Esophagus squamous epithelium (tissue), 5 donors: ENCODE measurements around the gene TMCC2. TPM values are rescaled to one million over a fixed set of nuclear protein-coding genes. Genes with fewer than 3 reads are reported as not detected.
"Not testable (repeated sequence)": the region's sequence is repeated elsewhere in the genome, so short reads cannot be mapped to it uniquely, and the experiment has no call there.

ENCODE experiments used
- DNase-seq: peaks from one replicate; lab custom pipeline; 2025; lab: John Stamatoyannopoulos, UW
- H3K27ac ChIP-seq, 4 donors: fragments of 200-600 bp; sonication (generic); one replicate each; pipeline ENCODE4 v1.5.1; 2016 to 2019; ENCODE audit warnings: mild to moderate bottlenecking in 1 of 4
- H3K27me3 ChIP-seq, 4 donors: fragments of 200-600 bp; sonication (generic); 1 replicate in 3 of 4; 2 replicates in 1 of 4; pipeline versions ENCODE4 v1.5.1 to v1.6.0; 2017 to 2021; ENCODE audit warnings: antibody characterized with exemption in 1 of 4
- H3K36me3 ChIP-seq, 3 donors: fragments of 200-600 bp; sonication (generic); one replicate each; pipeline ENCODE4 v1.5.1; 2016 to 2019
- H3K4me1 ChIP-seq, 3 donors: fragments of 200-600 bp; sonication (generic); one replicate each; pipeline ENCODE4 v1.5.1; 2017 to 2019
- H3K4me3 ChIP-seq, 4 donors: fragments of 200-600 bp; sonication (generic); 1 replicate in 3 of 4; 2 replicates in 1 of 4; pipeline ENCODE4 v1.5.1; 2016 to 2019; ENCODE audit warnings: mild to moderate bottlenecking in 2 of 4, moderate library complexity in 1 of 4
- H3K9me3 ChIP-seq, 3 donors: fragments of 200-600 bp; sonication (generic); one replicate each; pipeline ENCODE4 v1.5.1; 2016 to 2019
- POLR2A ChIP-seq, 4 donors: fragments of 450-650 bp; IDR thresholded peaks; one replicate each; pipeline ENCODE4 v1.6.1; 2017; ENCODE audit warnings: antibody characterized with exemption in 4 of 4, mild to moderate bottlenecking in 4 of 4, moderate library complexity in 3 of 4
- WGBS, 2 donors: methylation state at CpG; one replicate each; pipeline ENCODE4 v1.1.5; 2018; 5-methylcytosine and 5-hydroxymethylcytosine counted together
- intact Hi-C: fragments of 100-400 bp; cut with DNase I; formaldehyde crosslinking; loops from one replicate; pipeline ENCODE4 v1.15.0; 2022
- total RNA-seq, 4 donors: library from RNA; depleted of rRNA; stranded (reverse); fragments of >200 nt; gene quantifications; one replicate each; pipeline ENCODE4 v1.1.0, GENCODE V29; 2016
- TF ChIP-seq, protein P1 (sequence below), 6 experiments: fragments of 450-650 bp in 4 of 6; fragments of 200-600 bp in 2 of 6; sonication (generic) in 2 of 6; IDR thresholded peaks; one replicate each; pipeline ENCODE4 v1.5.1; 2016 to 2019; ENCODE audit warnings: antibody characterized with exemption in 6 of 6, mild to moderate bottlenecking in 4 of 6, moderate library complexity in 4 of 6
- donor health status: DM: yes; HTN: yes; CAD: no.

The TMCC2 gene
- total RNA-seq, 4 donors from 2014 or later = 0.76 to 1.9 (median 0.91) TPM

DNA sequence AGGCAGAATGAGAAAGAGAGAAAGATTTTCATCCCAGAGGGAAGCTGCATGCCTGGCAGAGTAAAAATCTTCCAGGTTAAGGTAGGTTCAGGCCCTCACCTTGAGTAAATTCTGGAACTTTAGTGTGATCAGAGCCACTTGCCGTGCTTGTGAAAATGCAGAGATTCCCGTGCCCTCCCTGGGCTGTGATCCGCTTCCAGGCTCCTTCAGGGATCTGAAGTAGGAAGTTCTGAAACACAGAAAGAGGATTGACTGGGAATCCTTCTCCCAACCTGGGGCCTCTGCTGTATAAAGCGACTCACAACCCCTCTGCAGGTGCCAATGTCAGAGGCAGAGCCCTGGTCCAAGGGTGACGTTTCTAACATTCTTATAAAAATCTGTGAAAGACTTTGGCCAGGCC lies 67.2 kb downstream of the TMCC2 start:
- H3K27ac ChIP-seq = peak overlapping the region in 3 of 4 donors; percentile 39 to 76 (median 48)
- 74 to 77% methylated on average over 4 to 5 of the region's 5 CpGs for WGBS, 2 donors
- intact Hi-C loops = no loop called here

GRCh38 chr1:205296154-205296553 lies 68.4 kb downstream of the TMCC2 start:
- intact Hi-C loops = no loop called here
- no peak for TF ChIP-seq POLR2A (IDR thresholded peaks at IDR 0.05)
- TF ChIP-seq, protein P1, sequence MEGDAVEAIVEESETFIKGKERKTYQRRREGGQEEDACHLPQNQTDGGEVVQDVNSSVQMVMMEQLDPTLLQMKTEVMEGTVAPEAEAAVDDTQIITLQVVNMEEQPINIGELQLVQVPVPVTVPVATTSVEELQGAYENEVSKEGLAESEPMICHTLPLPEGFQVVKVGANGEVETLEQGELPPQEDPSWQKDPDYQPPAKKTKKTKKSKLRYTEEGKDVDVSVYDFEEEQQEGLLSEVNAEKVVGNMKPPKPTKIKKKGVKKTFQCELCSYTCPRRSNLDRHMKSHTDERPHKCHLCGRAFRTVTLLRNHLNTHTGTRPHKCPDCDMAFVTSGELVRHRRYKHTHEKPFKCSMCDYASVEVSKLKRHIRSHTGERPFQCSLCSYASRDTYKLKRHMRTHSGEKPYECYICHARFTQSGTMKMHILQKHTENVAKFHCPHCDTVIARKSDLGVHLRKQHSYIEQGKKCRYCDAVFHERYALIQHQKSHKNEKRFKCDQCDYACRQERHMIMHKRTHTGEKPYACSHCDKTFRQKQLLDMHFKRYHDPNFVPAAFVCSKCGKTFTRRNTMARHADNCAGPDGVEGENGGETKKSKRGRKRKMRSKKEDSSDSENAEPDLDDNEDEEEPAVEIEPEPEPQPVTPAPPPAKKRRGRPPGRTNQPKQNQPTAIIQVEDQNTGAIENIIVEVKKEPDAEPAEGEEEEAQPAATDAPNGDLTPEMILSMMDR (IDR thresholded peaks at IDR 0.05) = no peak
- no peaks in the 10 kb centered on the region for H3K36me3 ChIP-seq
- H3K9me3 ChIP-seq = no peaks in the 10 kb centered on the region
- no peak for DNase-seq
- H3K4me3 ChIP-seq = no peak overlapping the region
- 44 to 55% methylated on average over 2 of the region's 2 CpGs for WGBS, 2 donors
- H3K27ac ChIP-seq = peak overlapping the region in 2 of 4 donors; percentile 31 to 60
- H3K4me1 ChIP-seq = peaks cover 3 to 52% (median 18%) of the 10 kb centered on the region in 3 donors
- H3K27me3 ChIP-seq = no peaks in the 10 kb centered on the region

More for the DNA sequence above, 67.2 kb downstream of the TMCC2 start:
- Histone ChIP-seq H3K4me1 (peaks cover 0 to 49% (median 14%) of the 10 kb centered on the region in 3 donors), H3K4me3 (no peak overlapping the region), H3K27me3 (no peaks in the 10 kb centered on the region), H3K9me3 (no peaks in the 10 kb centered on the region), H3K36me3 (no peaks in the 10 kb centered on the region)
- no peak for TF ChIP-seq POLR2A (IDR thresholded peaks at IDR 0.05)
- TF ChIP-seq, protein P1 (IDR thresholded peaks at IDR 0.05) = no peak
- no peak for DNase-seq

DNA sequence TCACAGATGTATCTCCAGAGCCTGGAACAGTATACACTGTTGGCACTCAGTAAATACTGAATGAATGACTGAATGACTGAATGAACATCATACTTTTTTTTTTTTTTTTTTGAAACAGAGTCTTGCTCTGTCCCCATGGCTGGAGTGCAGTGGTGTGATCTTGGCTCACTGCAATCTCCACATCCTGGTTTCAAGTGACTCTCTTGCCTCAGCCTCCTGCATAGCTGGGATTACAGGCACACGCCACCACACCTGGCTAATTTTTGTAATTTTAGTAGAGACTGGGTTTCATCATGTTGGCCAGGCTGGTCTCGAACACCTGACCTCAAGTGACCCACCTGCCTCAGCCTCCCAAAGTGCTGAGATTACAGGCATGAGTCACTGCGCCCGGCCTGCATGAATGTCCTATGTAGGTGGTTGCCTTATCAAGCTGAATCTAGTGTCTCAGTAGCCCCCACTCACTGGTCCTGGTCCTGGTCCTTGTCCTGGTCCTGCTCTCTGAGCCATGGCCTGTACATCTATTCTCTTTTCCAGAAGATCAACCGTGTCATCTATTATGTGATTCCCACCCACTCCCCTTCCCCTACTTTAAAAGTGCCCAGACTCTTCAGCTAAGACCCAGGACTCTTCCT lies 69.9 kb downstream of the TMCC2 start:
- H3K36me3 ChIP-seq = peaks cover 0 to 15% (median 0%) of the 10 kb centered on the region in 3 donors
- DNase-seq, intact Hi-C loops: not testable (repeated sequence)

GRCh38 chr1:205298191-205298994 lies 70.6 kb downstream of the TMCC2 start:
- TF ChIP-seq, protein P1 (IDR thresholded peaks at IDR 0.05) = no peak
- TF ChIP-seq POLR2A (IDR thresholded peaks at IDR 0.05) = no peak
- Histone ChIP-seq H3K27ac (peak overlapping the region in 2 of 4 donors; percentile 16 to 36), H3K27me3 (no peaks in the 10 kb centered on the region), H3K9me3 (no peaks in the 10 kb centered on the region), H3K4me1 (peaks cover 5 to 50% (median 25%) of the 10 kb centered on the region in 3 donors), H3K4me3 (no peak overlapping the region), H3K36me3 (peaks cover 3 to 22% (median 7%) of the 10 kb centered on the region in 3 donors)
- 48 to 55% methylated on average over 4 to 7 of the region's 9 CpGs for WGBS, 2 donors
- no peak for DNase-seq
- intact Hi-C loops = no loop called here

More for the DNA sequence above, 69.9 kb downstream of the TMCC2 start:
- WGBS, 2 donors = 78 to 100% methylated on average over 4 to 5 of the region's 5 CpGs
- H3K4me3 ChIP-seq, H3K27me3 ChIP-seq, H3K9me3 ChIP-seq: not testable (repeated sequence)
- peaks cover 5 to 57% (median 25%) of the 10 kb centered on the region in 3 donors for H3K4me1 ChIP-seq
- H3K27ac ChIP-seq = peak overlapping the region in 1 of 4 donors; percentile 60

DNA sequence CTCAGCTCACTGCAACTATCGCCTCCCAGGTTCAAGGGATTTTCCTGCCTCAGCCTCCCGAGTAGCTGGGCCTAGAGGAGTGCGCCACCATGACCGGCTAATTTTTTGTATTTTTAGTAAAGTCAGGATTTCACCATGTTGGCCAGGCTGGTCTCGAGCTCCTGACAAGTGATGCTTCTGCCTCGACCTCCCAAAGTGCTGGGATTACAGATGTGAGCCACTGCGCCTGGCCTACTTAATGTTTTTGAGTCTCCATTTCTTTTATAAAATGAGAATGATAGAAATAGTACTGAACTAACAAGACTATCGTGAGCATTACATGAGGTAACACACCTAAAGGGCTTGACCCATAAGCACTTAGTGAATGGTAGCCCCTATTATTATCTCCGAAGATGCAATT lies 72.4 kb downstream of the TMCC2 start:
- H3K4me1 ChIP-seq = peaks cover 5 to 32% (median 11%) of the 10 kb centered on the region in 3 donors
- peak overlapping the region in 1 of 4 donors; percentile 29 for H3K27ac ChIP-seq
- no peak for DNase-seq
- H3K27me3 ChIP-seq = no peaks in the 10 kb centered on the region
- WGBS, 2 donors = 74 to 82% methylated on average over 5 to 8 of the region's 9 CpGs
- TF ChIP-seq, protein P1 (IDR thresholded peaks at IDR 0.05) = no peak
- TF ChIP-seq POLR2A (IDR thresholded peaks at IDR 0.05) = no peak
- H3K9me3 ChIP-seq = no peaks in the 10 kb centered on the region
- intact Hi-C loops = no loop called here
- H3K36me3 ChIP-seq = peaks cover 18 to 40% (median 25%) of the 10 kb centered on the region in 3 donors
- H3K4me3 ChIP-seq = no peak overlapping the region
